ENCODE measurements around the gene USH2A.
A peak's percentile ranks its signal among the peaks of the same experiment; 100 is the strongest.
"Not testable (repeated sequence)": the region's sequence is repeated elsewhere in the genome, so short reads cannot be mapped to it uniquely, and the experiment has no call there.

USH2A gene

DNA sequence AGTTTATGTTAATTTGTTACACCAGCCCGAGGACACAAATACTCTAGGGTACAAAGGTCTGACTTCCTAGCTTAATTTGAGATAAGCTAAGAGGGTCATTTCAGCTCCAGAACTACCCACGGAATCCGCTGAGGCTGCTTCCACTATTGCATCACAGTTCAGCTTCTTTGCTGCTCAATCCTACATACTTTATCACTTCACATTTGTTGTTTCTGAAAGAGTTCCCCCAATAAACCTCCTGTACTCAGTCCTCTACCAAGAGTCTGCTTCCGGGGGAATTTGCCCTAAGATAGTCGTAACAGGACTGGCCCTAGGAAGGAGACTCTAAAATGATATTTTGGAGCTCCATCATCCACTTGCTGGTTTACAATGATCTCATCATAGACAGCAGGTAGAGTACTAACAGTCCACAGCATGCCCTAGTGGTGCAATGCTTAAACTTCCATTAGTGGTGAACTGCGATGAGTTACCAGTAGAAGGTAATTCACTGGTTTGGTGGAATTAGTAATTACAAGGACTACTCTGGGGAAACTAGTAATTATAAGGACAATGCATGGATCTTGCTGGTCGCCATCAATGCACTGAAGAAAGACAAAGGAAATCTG, 229.3 kb downstream of the USH2A start:
- DNase-seq: no peak

- no peak for DNase-seq
Observed at GRCh38 chr1:216190438-216190837, 232.8 kb downstream of the USH2A start.

- DNase-seq: no peak
Observed at GRCh38 chr1:216186816-216187215, 236.4 kb downstream of the USH2A start.

DNA sequence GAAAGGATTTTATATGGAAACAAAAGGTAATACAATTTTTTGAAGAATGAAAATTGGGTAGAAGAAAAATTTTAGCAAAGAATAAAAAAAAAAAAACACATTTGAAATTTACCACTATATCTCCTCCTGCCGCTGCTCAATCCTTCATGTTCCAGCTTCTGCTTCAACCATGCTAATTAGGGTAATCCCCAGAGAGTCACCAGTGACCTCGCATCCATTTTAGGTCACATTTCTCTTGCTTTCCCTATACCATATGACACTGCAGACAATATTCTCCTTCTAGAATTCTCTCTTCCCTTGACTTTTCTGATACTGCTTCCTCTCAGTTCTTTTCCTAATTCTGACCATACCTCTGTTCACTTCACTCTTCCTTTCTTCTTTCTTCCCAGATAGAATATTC, 237.1 kb downstream of the USH2A start:
- DNase-seq: no peak

- no peak for DNase-seq
Observed at GRCh38 chr1:216184126-216184680, 239.0 kb downstream of the USH2A start.

- DNase-seq: no peak
Observed at GRCh38 chr1:216183454-216183853, 239.8 kb downstream of the USH2A start.

GRCh38 chr1:216183007-216183406, 240.2 kb downstream of the USH2A start:
- no peak for DNase-seq

- DNase-seq: no peak
Observed at GRCh38 chr1:216181590-216181989, 241.7 kb downstream of the USH2A start.

DNA sequence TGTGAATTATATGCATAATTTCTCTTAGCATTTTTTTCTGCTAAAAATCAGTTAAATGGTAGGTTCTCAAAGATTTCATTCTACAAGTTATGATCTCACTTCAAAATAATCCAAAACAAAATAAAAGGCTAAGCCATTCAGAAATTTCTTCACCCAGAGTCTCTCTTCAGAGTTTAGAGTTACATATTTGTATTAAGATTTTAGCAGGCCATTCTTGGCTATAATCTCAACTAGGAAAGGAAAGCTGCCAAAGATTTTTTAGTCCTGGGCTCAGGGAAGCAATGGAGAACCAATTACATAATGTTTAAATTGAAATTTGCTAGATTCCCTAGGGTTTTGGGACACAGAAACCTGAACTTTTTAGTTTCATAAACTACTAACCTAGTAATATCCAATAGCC, 245.0 kb downstream of the USH2A start:
- no peak for DNase-seq

DNA sequence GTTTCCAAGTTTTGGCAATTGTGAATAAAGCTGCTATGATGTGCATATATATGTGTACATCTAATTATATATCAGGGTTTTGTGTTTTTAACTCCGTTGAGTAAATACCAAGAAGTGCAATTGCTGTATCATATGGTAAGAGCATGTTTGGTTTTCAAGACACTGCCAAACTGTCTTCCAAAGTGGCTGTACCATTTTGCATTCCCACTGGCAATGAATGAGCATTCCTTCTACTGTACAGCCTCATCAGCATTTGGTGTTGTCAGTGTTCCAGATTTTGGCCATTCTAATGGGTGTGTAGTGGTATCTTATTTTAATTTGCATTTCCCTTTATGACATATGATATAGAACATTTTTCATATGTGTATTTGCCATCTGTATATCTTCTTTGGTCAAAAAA, 246.3 kb downstream of the USH2A start:
- no peak for DNase-seq

DNA sequence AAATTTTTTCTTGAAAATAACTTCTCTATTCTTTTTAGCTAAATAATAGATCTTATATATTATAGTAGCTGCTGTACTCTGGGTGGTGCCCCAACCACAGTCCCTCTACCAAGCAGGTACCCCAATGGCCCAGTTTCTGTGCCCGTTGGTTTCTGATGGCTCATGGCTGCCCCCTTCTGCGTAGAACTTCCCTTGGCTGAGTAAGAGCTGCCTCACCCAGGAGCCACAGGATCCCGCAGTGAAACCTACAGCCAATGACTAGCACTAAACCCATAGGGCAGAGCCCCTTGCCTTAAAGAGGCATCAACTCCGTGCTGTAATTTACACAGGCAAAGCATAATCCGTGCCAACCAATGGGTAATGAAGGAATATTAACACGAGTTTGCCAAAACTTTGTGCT, 247.5 kb downstream of the USH2A start:
- no peak for DNase-seq

- no peak for DNase-seq
Observed at GRCh38 chr1:216173376-216173995, 249.8 kb downstream of the USH2A start.

DNA sequence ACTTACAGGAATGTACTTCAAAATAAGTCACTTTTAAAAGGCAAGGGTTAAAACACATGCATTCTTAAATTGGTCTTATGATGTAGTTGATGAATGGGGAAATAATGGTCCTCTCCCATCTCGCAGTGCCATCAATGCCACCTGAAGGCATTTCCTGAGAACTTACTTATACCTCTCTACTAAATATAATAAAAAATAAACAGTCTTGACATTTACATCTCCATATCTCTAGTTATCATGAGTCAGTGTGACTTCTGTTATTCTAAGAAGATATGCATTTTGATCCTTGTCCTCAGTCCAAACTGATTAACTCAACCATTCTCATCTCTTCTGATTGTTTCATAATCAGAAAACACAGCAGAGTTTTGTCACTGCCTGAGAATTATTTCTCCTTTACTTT, 253.9 kb downstream of the USH2A start:
- no peak for DNase-seq

- DNase-seq: no peak
Observed at GRCh38 chr1:216168546-216168945, 254.7 kb downstream of the USH2A start.

GRCh38 chr1:216154063-216154462, 269.2 kb downstream of the USH2A start:
- no peak for DNase-seq

DNA sequence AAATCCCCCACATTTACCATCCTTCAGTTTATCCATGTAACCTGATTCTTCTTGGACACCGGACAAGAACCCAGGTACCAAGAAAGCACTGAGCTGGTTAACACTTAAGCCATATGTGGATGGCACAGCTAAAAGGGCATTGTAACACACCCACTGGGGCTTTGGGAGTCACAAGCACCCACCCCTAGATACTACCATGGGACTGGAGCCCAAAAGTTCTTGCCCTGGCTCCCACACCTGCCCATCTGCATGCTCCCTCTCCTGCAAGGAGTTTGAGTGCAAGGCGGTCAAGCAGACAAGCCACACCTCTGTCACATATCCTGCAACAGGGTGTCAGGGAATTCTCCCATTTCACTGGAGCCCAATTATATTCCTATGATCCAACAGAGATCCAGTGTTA, 270.1 kb downstream of the USH2A start:
- DNase-seq: no peak

DNA sequence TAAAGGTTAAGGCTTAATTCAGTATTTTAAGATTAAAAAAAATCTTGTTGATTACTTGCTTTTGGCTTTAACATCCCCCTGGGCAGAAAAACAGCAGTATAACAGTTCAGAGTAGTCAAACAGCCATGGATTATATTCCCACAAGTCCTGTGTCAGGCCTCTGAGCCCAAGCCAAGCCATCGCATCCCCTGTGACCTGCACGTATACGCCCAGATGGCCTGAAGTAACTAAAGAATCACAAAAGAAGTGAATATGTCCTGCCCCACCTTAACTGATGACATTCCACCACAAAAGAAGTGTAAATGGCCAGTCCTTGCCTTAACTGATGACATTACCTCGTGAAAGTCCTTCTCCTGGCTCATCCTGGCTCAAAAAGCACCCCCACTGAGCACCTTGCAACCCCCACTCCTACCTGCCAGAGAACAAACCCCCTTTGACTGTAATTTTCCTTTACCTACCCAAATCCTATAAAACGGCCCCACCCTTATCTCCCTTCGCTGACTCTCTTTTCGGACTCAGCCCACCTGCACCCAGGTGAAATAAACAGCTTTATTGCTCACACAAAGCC, 277.7 kb downstream of the USH2A start:
- not testable (repeated sequence) for DNase-seq

- no peak for DNase-seq
Observed at GRCh38 chr1:216144661-216145450, 278.4 kb downstream of the USH2A start.

DNA sequence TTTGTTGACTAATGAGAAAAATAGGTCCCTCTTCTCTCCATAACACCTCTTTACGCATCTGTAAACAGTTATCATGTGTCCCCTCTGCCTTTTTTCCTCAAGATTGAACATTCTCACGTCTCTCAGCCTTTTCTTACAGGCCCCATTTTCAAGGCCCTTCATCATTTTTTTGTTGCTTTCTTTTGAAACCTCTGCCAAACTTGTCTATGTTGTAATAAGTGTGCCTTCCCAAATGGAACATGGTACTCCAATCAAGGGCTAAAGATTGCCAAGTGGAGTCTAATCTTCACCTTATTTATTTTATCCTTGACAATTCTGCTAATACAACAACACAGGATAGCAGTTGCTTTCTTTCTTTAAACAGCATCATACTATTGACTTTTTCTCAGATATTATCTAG, 280.3 kb downstream of the USH2A start:
- no peak for DNase-seq

GRCh38 chr1:216140730-216141524, 282.3 kb downstream of the USH2A start:
- DNase-seq: peak; percentile 50

GRCh38 chr1:216124192-216124781, 299.0 kb downstream of the USH2A start:
- DNase-seq: no peak

GRCh38 chr1:216123446-216124191, 299.6 kb downstream of the USH2A start:
- no peak for DNase-seq

Data from NCI-H526 treated with DMSO at 0.1 percent for 48 hours (cell line).